Esophagus muscularis mucosa (tissue), 3 donors: Measurements from ENCODE around the gene C2orf92.

Source experiments
- POLR2AphosphoS5 ChIP-seq, 2 donors: sonication (generic); formaldehyde crosslinking; IDR thresholded peaks; one replicate each; pipeline ENCODE4 v1.6.1; 2017; ENCODE audit warnings: antibody characterized with exemption in 2 of 2
- TF ChIP-seq, protein P1 (sequence below), 3 experiments: fragments of 200-600 bp in 2 of 3; fragments of 450-650 bp in 1 of 3; sonication (generic) in 2 of 3; IDR thresholded peaks; one replicate each; pipeline ENCODE4 v1.5.1; 2017 to 2019; ENCODE audit warnings: antibody characterized with exemption in 3 of 3, mild to moderate bottlenecking in 2 of 3, moderate library complexity in 1 of 3

GRCh38 chr2:97734061-97735051, 64.8 kb downstream of the C2orf92 start:
- TF ChIP-seq, protein P1, sequence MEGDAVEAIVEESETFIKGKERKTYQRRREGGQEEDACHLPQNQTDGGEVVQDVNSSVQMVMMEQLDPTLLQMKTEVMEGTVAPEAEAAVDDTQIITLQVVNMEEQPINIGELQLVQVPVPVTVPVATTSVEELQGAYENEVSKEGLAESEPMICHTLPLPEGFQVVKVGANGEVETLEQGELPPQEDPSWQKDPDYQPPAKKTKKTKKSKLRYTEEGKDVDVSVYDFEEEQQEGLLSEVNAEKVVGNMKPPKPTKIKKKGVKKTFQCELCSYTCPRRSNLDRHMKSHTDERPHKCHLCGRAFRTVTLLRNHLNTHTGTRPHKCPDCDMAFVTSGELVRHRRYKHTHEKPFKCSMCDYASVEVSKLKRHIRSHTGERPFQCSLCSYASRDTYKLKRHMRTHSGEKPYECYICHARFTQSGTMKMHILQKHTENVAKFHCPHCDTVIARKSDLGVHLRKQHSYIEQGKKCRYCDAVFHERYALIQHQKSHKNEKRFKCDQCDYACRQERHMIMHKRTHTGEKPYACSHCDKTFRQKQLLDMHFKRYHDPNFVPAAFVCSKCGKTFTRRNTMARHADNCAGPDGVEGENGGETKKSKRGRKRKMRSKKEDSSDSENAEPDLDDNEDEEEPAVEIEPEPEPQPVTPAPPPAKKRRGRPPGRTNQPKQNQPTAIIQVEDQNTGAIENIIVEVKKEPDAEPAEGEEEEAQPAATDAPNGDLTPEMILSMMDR (IDR thresholded peaks at IDR 0.05), result no peak
- TF ChIP-seq POLR2AphosphoS5 (IDR thresholded peaks at IDR 0.05), result no peak
